Esophagus squamous epithelium (tissue), 4 donors: ENCODE data around the gene LIPC.

Experiments
- CTCF ChIP-seq, 6 experiments: fragments of 450-650 bp in 4 of 6; fragments of 200-600 bp in 2 of 6; sonication (generic) in 2 of 6; IDR thresholded peaks; one replicate each; pipeline ENCODE4 v1.5.1; 2016 to 2019; ENCODE audit warnings: antibody characterized with exemption in 6 of 6, mild to moderate bottlenecking in 4 of 6, moderate library complexity in 4 of 6
- POLR2A ChIP-seq, 4 donors: fragments of 450-650 bp; IDR thresholded peaks; one replicate each; pipeline ENCODE4 v1.6.1; 2017; ENCODE audit warnings: antibody characterized with exemption in 4 of 4, mild to moderate bottlenecking in 4 of 4, moderate library complexity in 3 of 4

- TF ChIP-seq CTCF (IDR thresholded peaks at IDR 0.05) (no peak), POLR2A (IDR thresholded peaks at IDR 0.05) (no peak)
These were observed 54.8 kb downstream of the LIPC start for GRCh38 chr15:58486564-58486963.
